ENCODE results near the gene SERPINE2. TPM values are rescaled to one million over a fixed set of nuclear protein-coding genes. Genes with fewer than 3 reads are reported as not detected.

Gene SERPINE2
- total RNA-seq, 1 experiment from 2014 or later, result 93.3 TPM

GRCh38 chr2:223967981-223968380 lies 71.1 kb downstream of the SERPINE2 start:
- POLR2A ChIA-PET, result no interaction called here

More at GRCh38 chr2:223967981-223968380, 71.1 kb downstream of the SERPINE2 start:
- no peaks in the 10 kb centered on the region for H3K9me2 ChIP-seq (ENCODE audit: insufficient read depth)
- H3K4me1 ChIP-seq (ENCODE audit: control insufficient read depth in 1 of 2, insufficient read depth in 2 of 2, low read length in 2 of 2), result no peaks in the 10 kb centered on the region
- no peak for TF ChIP-seq FOSL1 (IDR thresholded peaks at IDR 0.05; ENCODE audit: low read depth)
- TF ChIP-seq, protein P1, sequence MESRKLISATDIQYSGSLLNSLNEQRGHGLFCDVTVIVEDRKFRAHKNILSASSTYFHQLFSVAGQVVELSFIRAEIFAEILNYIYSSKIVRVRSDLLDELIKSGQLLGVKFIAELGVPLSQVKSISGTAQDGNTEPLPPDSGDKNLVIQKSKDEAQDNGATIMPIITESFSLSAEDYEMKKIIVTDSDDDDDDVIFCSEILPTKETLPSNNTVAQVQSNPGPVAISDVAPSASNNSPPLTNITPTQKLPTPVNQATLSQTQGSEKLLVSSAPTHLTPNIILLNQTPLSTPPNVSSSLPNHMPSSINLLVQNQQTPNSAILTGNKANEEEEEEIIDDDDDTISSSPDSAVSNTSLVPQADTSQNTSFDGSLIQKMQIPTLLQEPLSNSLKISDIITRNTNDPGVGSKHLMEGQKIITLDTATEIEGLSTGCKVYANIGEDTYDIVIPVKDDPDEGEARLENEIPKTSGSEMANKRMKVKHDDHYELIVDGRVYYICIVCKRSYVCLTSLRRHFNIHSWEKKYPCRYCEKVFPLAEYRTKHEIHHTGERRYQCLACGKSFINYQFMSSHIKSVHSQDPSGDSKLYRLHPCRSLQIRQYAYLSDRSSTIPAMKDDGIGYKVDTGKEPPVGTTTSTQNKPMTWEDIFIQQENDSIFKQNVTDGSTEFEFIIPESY (IDR thresholded peaks at IDR 0.05; ENCODE audit: extremely low read depth, insufficient replicate concordance, low read length), result no peak
- TF ChIP-seq SP1 (IDR thresholded peaks at IDR 0.05; ENCODE audit: low read depth), result no peak
- no peak for TF ChIP-seq EZH2 (IDR thresholded peaks at IDR 0.05)
- TF ChIP-seq CEBPB (IDR thresholded peaks at IDR 0.05; ENCODE audit: low read depth), result no peak
- no peak for TF ChIP-seq SRF (IDR thresholded peaks at IDR 0.05; ENCODE audit: low read depth)
- no peak for TF ChIP-seq ZNF274 (IDR thresholded peaks at IDR 0.05; ENCODE audit: low read depth, low read length)
- TF ChIP-seq EZH2phosphoT487 (IDR thresholded peaks at IDR 0.05; ENCODE audit: borderline replicate concordance), result no peak
- no peak for TF ChIP-seq MAX (IDR thresholded peaks at IDR 0.05)
- TF ChIP-seq, protein P2, sequence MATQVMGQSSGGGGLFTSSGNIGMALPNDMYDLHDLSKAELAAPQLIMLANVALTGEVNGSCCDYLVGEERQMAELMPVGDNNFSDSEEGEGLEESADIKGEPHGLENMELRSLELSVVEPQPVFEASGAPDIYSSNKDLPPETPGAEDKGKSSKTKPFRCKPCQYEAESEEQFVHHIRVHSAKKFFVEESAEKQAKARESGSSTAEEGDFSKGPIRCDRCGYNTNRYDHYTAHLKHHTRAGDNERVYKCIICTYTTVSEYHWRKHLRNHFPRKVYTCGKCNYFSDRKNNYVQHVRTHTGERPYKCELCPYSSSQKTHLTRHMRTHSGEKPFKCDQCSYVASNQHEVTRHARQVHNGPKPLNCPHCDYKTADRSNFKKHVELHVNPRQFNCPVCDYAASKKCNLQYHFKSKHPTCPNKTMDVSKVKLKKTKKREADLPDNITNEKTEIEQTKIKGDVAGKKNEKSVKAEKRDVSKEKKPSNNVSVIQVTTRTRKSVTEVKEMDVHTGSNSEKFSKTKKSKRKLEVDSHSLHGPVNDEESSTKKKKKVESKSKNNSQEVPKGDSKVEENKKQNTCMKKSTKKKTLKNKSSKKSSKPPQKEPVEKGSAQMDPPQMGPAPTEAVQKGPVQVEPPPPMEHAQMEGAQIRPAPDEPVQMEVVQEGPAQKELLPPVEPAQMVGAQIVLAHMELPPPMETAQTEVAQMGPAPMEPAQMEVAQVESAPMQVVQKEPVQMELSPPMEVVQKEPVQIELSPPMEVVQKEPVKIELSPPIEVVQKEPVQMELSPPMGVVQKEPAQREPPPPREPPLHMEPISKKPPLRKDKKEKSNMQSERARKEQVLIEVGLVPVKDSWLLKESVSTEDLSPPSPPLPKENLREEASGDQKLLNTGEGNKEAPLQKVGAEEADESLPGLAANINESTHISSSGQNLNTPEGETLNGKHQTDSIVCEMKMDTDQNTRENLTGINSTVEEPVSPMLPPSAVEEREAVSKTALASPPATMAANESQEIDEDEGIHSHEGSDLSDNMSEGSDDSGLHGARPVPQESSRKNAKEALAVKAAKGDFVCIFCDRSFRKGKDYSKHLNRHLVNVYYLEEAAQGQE (IDR thresholded peaks at IDR 0.05; ENCODE audit: low read depth), result no peak
- H2AFZ ChIP-seq (ENCODE audit: low read depth, low read length, poor library complexity, severe bottlenecking), result no peak overlapping the region
- H3K27ac ChIP-seq (ENCODE audit: low read depth, low read length), result no peak overlapping the region
- no peak overlapping the region for H3K4me2 ChIP-seq (ENCODE audit: low read length)
- H4K20me1 ChIP-seq (ENCODE audit: insufficient read depth), result peaks cover 6% of the 10 kb centered on the region; the same call in 1 of the 2 replicates
- no peak overlapping the region for H3K9ac ChIP-seq (ENCODE audit: low read length)
- ChIA-PET CTCF (interaction anchor here (0.9 to 6.2 kb wide), 2 partner anchors 10 to 315 kb away, joined by 3 to 170 read pairs; no protein-coding TSS in a partner anchor), RAD21 (ENCODE audit: low non-redundant PET in 1 of 2, low total read pairs in 2 of 2, uncharacterized antibody in 2 of 2, unreplicated experiment in 2 of 2) (no interaction called here)
- no peak for DNase-seq (ENCODE audit: low read depth, low spot score)
- peaks cover 13 to 18% of the 10 kb centered on the region in 2 experiments; a peak in 3 of 4 replicates for H3K36me3 ChIP-seq (ENCODE audit: control insufficient read depth in 1 of 2, insufficient read depth in 2 of 2, low read length in 2 of 2)
- BruUV-seq (replicated peaks), result no TSS peak
- no peaks in the 10 kb centered on the region for H3K27me3 ChIP-seq (ENCODE audit: insufficient read depth, low read length)
- H3K79me2 ChIP-seq (ENCODE audit: insufficient read depth, low read length), result peaks cover 26% of the 10 kb centered on the region
- no peak overlapping the region for H3K4me3 ChIP-seq (replicated peaks in 1 of 2; ENCODE audit: low read depth in 1 of 2, low read length in 2 of 2)
- intact Hi-C loops (cut with micrococcal nuclease), result loop anchor here (10.0 kb wide), 1 partner anchor 993 kb away; no protein-coding TSS in a partner anchor
- no peaks in the 10 kb centered on the region for H3K9me3 ChIP-seq (ENCODE audit: control insufficient read depth in 1 of 2, insufficient read depth in 1 of 2, low read depth in 1 of 2, low read length in 2 of 2)
- no peak for ATAC-seq

Data from HCT116 (cell line).